Vagina (tissue), 2 donors: Measurements from ENCODE around the gene ARSB. TPM values are rescaled to one million over a fixed set of nuclear protein-coding genes. Genes with fewer than 3 reads are reported as not detected.
A peak's percentile ranks its signal among the peaks of the same experiment; 100 is the strongest.

ENCODE experiments used
- DNase-seq, 2 donors: peaks; one replicate each; pipeline ENCODE4 v3.0.0-alpha.2; 2017; ENCODE audit errors: extremely low spot score in 2 of 2
- H3K27ac ChIP-seq: fragments of 200-600 bp; sonication (generic); one replicate; pipeline ENCODE4 v1.5.1; 2019
- H3K27me3 ChIP-seq: fragments of 200-600 bp; sonication (generic); one replicate; pipeline ENCODE4 v1.5.1; 2019
- H3K36me3 ChIP-seq, 2 donors: fragments of 200-600 bp; sonication (generic); one replicate each; pipeline ENCODE4 v1.5.1; 2017 to 2019
- H3K4me1 ChIP-seq: fragments of 200-600 bp; sonication (generic); one replicate; pipeline ENCODE4 v1.5.1; 2019
- H3K4me3 ChIP-seq, 2 donors: fragments of 200-600 bp; sonication (generic); 1 replicate in 1 of 2; 2 replicates in 1 of 2; pipeline ENCODE4 v1.5.1; 2016 to 2019
- H3K9me3 ChIP-seq: fragments of 200-600 bp; sonication (generic); one replicate; pipeline ENCODE4 v1.5.1; 2019
- POLR2A ChIP-seq, 2 donors: fragments of 450-650 bp; IDR thresholded peaks; one replicate each; pipeline ENCODE4 v1.6.1; 2017; ENCODE audit warnings: antibody characterized with exemption in 2 of 2, mild to moderate bottlenecking in 2 of 2, moderate library complexity in 2 of 2
- POLR2AphosphoS5 ChIP-seq, 2 donors: sonication (generic); formaldehyde crosslinking; IDR thresholded peaks; one replicate each; pipeline ENCODE4 v1.9.0; 2017; ENCODE audit warnings: antibody characterized with exemption in 2 of 2, mild to moderate bottlenecking in 2 of 2, low read depth in 1 of 2; ENCODE audit not compliant: insufficient read depth in 1 of 2
- intact Hi-C: fragments of 100-400 bp; cut with DNase I; formaldehyde crosslinking; loops from one replicate; pipeline ENCODE4 v1.15.1; 2023
- total RNA-seq: library from RNA; depleted of rRNA; stranded (reverse); fragments of >200 nt; gene quantifications from one replicate; pipeline ENCODE4 v1.2.3, GENCODE V29; 2016
- TF ChIP-seq, protein P1 (sequence below), 3 experiments: fragments of 450-650 bp in 2 of 3; fragments of 200-600 bp in 1 of 3; sonication (generic) in 1 of 3; IDR thresholded peaks; one replicate each; pipeline ENCODE4 v1.5.1; 2017 to 2019; ENCODE audit warnings: antibody characterized with exemption in 3 of 3, mild to moderate bottlenecking in 2 of 3, moderate library complexity in 2 of 3

The ARSB gene
- total RNA-seq, 1 donor from 2014 or later: 12.3 TPM

DNA sequence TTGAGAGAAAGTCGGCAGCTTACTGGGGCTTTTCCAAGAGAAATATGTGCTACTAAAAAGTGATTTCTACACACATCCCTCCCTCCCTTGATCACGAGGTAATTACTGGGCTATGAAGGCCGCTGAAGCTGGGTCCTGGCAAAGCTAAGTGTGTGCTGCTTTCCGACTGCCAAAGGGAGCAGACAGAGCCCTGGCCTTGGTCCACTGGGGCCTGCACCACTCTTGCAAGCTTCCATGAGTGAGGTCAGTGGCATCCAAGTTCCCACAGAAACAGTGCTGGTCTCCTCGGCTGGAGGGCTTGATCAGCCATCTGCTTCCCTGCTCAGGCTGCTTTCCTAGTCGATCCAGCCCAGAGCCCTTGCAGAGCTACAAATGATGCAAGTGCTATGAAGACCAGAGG is 181.8 kb downstream of the ARSB start:
- no peak overlapping the region for H3K4me3 ChIP-seq
- H3K27me3 ChIP-seq: no peaks in the 10 kb centered on the region
- H3K27ac ChIP-seq: peak overlapping the region; percentile 54
- intact Hi-C loops: loop anchor here (10.0 kb wide), 1 partner anchor 309 kb away; no protein-coding TSS in a partner anchor
- peak in 1 of 2 donors; percentile 94 for DNase-seq
- TF ChIP-seq POLR2A (IDR thresholded peaks at IDR 0.05) (no peak), POLR2AphosphoS5 (IDR thresholded peaks at IDR 0.05; ENCODE audit: insufficient read depth in 1 of 2, low read depth in 1 of 2) (peak in 1 of 2 donors; percentile 77)
- no peaks in the 10 kb centered on the region for H3K36me3 ChIP-seq
- H3K9me3 ChIP-seq: no peaks in the 10 kb centered on the region
- H3K4me1 ChIP-seq: peaks cover 7% of the 10 kb centered on the region

GRCh38 chr5:78801413-78801812 is 183.7 kb downstream of the ARSB start:
- no peaks in the 10 kb centered on the region for H3K36me3 ChIP-seq
- H3K4me1 ChIP-seq: peaks cover 7% of the 10 kb centered on the region
- H3K4me3 ChIP-seq: no peak overlapping the region
- intact Hi-C loops: loop anchor here (10.0 kb wide), 1 partner anchor 307 kb away; no protein-coding TSS in a partner anchor
- TF ChIP-seq POLR2AphosphoS5 (IDR thresholded peaks at IDR 0.05; ENCODE audit: insufficient read depth in 1 of 2, low read depth in 1 of 2) (no peak), POLR2A (IDR thresholded peaks at IDR 0.05) (no peak)
- TF ChIP-seq, protein P1, sequence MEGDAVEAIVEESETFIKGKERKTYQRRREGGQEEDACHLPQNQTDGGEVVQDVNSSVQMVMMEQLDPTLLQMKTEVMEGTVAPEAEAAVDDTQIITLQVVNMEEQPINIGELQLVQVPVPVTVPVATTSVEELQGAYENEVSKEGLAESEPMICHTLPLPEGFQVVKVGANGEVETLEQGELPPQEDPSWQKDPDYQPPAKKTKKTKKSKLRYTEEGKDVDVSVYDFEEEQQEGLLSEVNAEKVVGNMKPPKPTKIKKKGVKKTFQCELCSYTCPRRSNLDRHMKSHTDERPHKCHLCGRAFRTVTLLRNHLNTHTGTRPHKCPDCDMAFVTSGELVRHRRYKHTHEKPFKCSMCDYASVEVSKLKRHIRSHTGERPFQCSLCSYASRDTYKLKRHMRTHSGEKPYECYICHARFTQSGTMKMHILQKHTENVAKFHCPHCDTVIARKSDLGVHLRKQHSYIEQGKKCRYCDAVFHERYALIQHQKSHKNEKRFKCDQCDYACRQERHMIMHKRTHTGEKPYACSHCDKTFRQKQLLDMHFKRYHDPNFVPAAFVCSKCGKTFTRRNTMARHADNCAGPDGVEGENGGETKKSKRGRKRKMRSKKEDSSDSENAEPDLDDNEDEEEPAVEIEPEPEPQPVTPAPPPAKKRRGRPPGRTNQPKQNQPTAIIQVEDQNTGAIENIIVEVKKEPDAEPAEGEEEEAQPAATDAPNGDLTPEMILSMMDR (IDR thresholded peaks at IDR 0.05): no peak
- DNase-seq: no peak
- no peak overlapping the region for H3K27ac ChIP-seq
- H3K9me3 ChIP-seq: no peaks in the 10 kb centered on the region
- H3K27me3 ChIP-seq: no peaks in the 10 kb centered on the region

DNA sequence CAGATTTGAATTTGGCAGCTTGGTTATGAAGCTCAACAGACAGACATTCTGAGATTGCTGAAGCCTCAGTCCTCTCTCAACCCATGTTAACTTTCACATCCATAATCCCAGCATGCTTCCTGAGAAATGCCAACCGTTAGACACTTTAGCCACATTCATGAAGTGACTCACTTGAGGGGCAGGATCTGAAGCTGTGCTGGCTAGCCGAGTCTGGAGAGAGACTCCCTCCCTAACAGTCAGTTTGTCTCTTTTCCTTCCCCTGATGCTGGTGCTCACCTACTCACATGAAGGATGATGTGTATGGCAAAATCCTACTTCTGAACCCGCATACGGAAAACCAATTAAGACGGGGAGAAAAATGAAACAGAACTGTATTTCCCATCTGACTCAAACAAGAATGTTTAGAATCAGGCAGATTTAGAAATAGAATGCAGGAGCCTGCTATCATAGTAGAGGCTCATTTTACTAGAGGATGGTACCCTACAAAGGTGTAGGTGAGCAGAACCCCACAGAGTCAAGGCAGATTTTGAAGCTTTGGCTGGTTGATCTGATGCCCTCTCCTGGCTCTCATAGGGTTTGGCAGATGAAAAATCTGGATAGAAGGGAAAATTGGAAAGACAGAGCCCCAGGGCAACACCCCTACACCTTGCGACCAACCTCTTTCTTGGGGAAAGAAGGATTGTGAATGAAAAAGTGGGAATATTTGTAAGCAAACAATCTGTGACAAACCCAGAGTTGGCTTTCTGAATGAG is 185.7 kb downstream of the ARSB start:
- Histone ChIP-seq H3K9me3 (no peaks in the 10 kb centered on the region), H3K27ac (no peak overlapping the region), H3K36me3 (no peaks in the 10 kb centered on the region), H3K4me3 (no peak overlapping the region), H3K27me3 (no peaks in the 10 kb centered on the region), H3K4me1 (peaks cover 7% of the 10 kb centered on the region)
- intact Hi-C loops: loop anchor here (10.0 kb wide), 1 partner anchor 305 kb away; no protein-coding TSS in a partner anchor
- DNase-seq: no peak
- TF ChIP-seq, protein P1 (IDR thresholded peaks at IDR 0.05): no peak
- TF ChIP-seq POLR2AphosphoS5 (IDR thresholded peaks at IDR 0.05; ENCODE audit: insufficient read depth in 1 of 2, low read depth in 1 of 2): no peak
- no peak for TF ChIP-seq POLR2A (IDR thresholded peaks at IDR 0.05)

GRCh38 chr5:78798673-78799029 is 186.5 kb downstream of the ARSB start:
- DNase-seq: no peak
- Histone ChIP-seq H3K27ac (no peak overlapping the region), H3K4me3 (no peak overlapping the region), H3K9me3 (no peaks in the 10 kb centered on the region), H3K36me3 (no peaks in the 10 kb centered on the region), H3K4me1 (peaks cover 2% of the 10 kb centered on the region), H3K27me3 (no peaks in the 10 kb centered on the region)
- intact Hi-C loops: no loop called here
- no peak for TF ChIP-seq POLR2AphosphoS5 (IDR thresholded peaks at IDR 0.05; ENCODE audit: insufficient read depth in 1 of 2, low read depth in 1 of 2)
- TF ChIP-seq POLR2A (IDR thresholded peaks at IDR 0.05): no peak
- TF ChIP-seq, protein P1 (IDR thresholded peaks at IDR 0.05): no peak

- no peak overlapping the region for H3K27ac ChIP-seq
- no peaks in the 10 kb centered on the region for H3K36me3 ChIP-seq
- H3K4me1 ChIP-seq: no peaks in the 10 kb centered on the region
- no peaks in the 10 kb centered on the region for H3K9me3 ChIP-seq
- TF ChIP-seq POLR2A (IDR thresholded peaks at IDR 0.05) (no peak), POLR2AphosphoS5 (IDR thresholded peaks at IDR 0.05; ENCODE audit: insufficient read depth in 1 of 2, low read depth in 1 of 2) (no peak)
- TF ChIP-seq, protein P1 (IDR thresholded peaks at IDR 0.05): no peak
- DNase-seq: no peak
- intact Hi-C loops: no loop called here
- no peak overlapping the region for H3K4me3 ChIP-seq
- H3K27me3 ChIP-seq: no peaks in the 10 kb centered on the region
These were observed 187.0 kb downstream of the ARSB start for GRCh38 chr5:78797936-78798672.
